HepG2 (cell line): ENCODE results near the gene ZNF616.

ENCODE experiments used
- ELF3 ChIP-seq: IDR thresholded peaks from 2 replicates; pipeline ENCODE4 v1.6.1; 2016; ENCODE audit warnings: missing genetic modification reagents, missing compliant biosample characterization
- MYC ChIP-seq: sonication (generic); formaldehyde crosslinking; IDR thresholded peaks from 2 replicates; pipeline ENCODE4 v1.9.0; 2021; ENCODE audit warnings: missing genetic modification reagents, borderline replicate concordance
- RFX5 ChIP-seq: IDR thresholded peaks from 2 replicates; pipeline ENCODE4 v1.6.1; 2011; ENCODE audit warnings: low read depth, low read length, improper control_type of control experiment
- SMARCE1 ChIP-seq: fragments of 450-650 bp; IDR thresholded peaks from 2 replicates; pipeline ENCODE4 v1.6.1; 2017; ENCODE audit warnings: borderline replicate concordance
- ZNF138 ChIP-seq: sonication (generic); formaldehyde crosslinking; IDR thresholded peaks from 2 replicates; pipeline ENCODE4 v1.5.0; 2020; ENCODE audit warnings: mild to moderate bottlenecking, low read depth, missing genetic modification reagents
- ZNF234 ChIP-seq: sonication (generic); formaldehyde crosslinking; conservative IDR thresholded peaks from 2 replicates; pipeline ENCODE4 v1.5.1; 2020; ENCODE audit warnings: mild to moderate bottlenecking, missing genetic modification reagents
- ZNF598 ChIP-seq: sonication (generic); formaldehyde crosslinking; IDR thresholded peaks from 2 replicates; pipeline ENCODE4 v1.5.1; 2020; ENCODE audit warnings: mild to moderate bottlenecking, missing genetic modification reagents, borderline replicate concordance
- ZNF782 ChIP-seq: sonication (generic); formaldehyde crosslinking; IDR thresholded peaks from 2 replicates; pipeline ENCODE4 v1.4.0; 2020; ENCODE audit warnings: missing genetic modification reagents, mild to moderate bottlenecking, borderline replicate concordance
- TF ChIP-seq, protein P1 (sequence below): IDR thresholded peaks from 2 replicates; pipeline ENCODE4 v1.6.1; 2012; ENCODE audit warnings: inconsistent platforms

DNA sequence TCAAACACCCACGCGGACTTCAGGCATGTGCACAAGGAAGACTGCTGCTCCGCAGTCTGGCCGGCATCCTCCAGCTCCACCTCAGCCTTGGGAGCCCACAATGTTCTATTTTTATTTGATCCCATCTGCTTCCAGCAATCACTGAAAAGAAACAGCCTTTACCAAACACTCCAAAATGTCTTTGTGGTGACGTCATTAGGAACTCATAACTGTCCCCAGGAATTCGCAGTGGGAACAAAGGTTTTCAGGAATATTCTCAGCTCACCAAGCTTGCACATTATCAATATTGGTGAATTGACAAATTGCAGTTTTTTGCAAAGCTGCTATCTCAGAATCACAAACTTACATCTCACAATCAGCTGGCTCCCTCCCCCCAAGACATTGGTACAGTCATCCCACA lies 29.0 kb downstream of the ZNF616 start:
- TF ChIP-seq ZNF782 (CRISPR knock-in tag) (no peak), ZNF598 (CRISPR knock-in tag) (no peak), ELF3 (CRISPR knock-in tag) (no peak), ZNF234 (CRISPR knock-in tag) (no peak), RFX5 (no peak), ZNF138 (CRISPR knock-in tag) (no peak), SMARCE1 (no peak), MYC (no peak)
- TF ChIP-seq, protein P1, sequence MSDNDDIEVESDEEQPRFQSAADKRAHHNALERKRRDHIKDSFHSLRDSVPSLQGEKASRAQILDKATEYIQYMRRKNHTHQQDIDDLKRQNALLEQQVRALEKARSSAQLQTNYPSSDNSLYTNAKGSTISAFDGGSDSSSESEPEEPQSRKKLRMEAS: no peak
